Psoas muscle (tissue), 7 donors: ENCODE results near the gene GTF2H2C_2.
"Not testable (repeated sequence)": the region's sequence is repeated elsewhere in the genome, so short reads cannot be mapped to it uniquely, and the experiment has no call there.

Source experiments
- ATAC-seq, 4 donors: fragments of 200-7000 bp; cut with Tn5 transposase; one replicate each; pipeline ENCODE4 v1.9.1; 2020; ENCODE audit warnings: moderate library complexity in 3 of 4, mild to moderate bottlenecking in 2 of 4
- DNase-seq, 2 donors: peaks; one replicate each; pipeline ENCODE4 v3.0.0-alpha.2; 2020
- H3K27ac ChIP-seq: fragments of 200-600 bp; one replicate; pipeline ENCODE4 v1.8.0; 2022
- H3K27me3 ChIP-seq, 3 donors: fragments of 200-600 bp in 1 of 3; one replicate each; pipeline versions ENCODE4 v1.6.1 to v1.8.0; 2013 to 2022; ENCODE audit warnings: low read length in 2 of 3, mild to moderate bottlenecking in 2 of 3, moderate library complexity in 1 of 3; ENCODE audit not compliant: insufficient read depth in 3 of 3
- H3K36me3 ChIP-seq, 2 donors: fragments of 200-600 bp in 1 of 2; one replicate each; pipeline versions ENCODE4 v1.6.1 to v1.8.0; 2013 to 2022; ENCODE audit warnings: low read depth in 1 of 2, mild to moderate bottlenecking in 1 of 2, moderate library complexity in 1 of 2; ENCODE audit not compliant: insufficient read depth in 1 of 2
- H3K4me1 ChIP-seq: fragments of 200-600 bp; one replicate; pipeline ENCODE4 v1.8.0; 2022
- H3K4me3 ChIP-seq: fragments of 200-600 bp; one replicate; pipeline ENCODE4 v1.8.0; 2022; ENCODE audit warnings: mild to moderate bottlenecking
- H3K9me3 ChIP-seq: fragments of 200-600 bp; one replicate; pipeline ENCODE4 v1.8.0; 2022
- WGBS, 3 donors: extraction: QIAGEN DNeasy Blood & Tissue Kit; methylation state at CpG; one replicate each; pipeline versions ENCODE4 v1.1.6 to v1.1.7; 2013; 5-methylcytosine and 5-hydroxymethylcytosine counted together
- intact Hi-C, 2 donors: fragments of 100-400 bp; cut with DNase I; formaldehyde crosslinking; loops; one replicate each; pipeline versions ENCODE4 v1.11.0 to v1.14.2; 2022
- donor health status: healthy with polysubstance abuse.
- donor health status: DM: no; HTN: no; CAD: no; lungs with moderate emphysema.
- donor health status: Bipolar disorder and iron deficiency.
- donor health status: healthy.
- donor health status: DM: yes; HTN: yes; CAD: no.
- donor health status: DM: no; HTN: no; CAD: no.
- donor health status: DM: yes; HTN: yes; CAD: no.

The GTF2H2C_2 gene

GRCh38 chr5:70469926-70470509 lies 54.9 kb downstream of the GTF2H2C_2 start:
- H3K9me3 ChIP-seq, H3K27me3 ChIP-seq, ATAC-seq, intact Hi-C loops, H3K27ac ChIP-seq, H3K36me3 ChIP-seq, DNase-seq, H3K4me3 ChIP-seq, H3K4me1 ChIP-seq: not testable (repeated sequence)
- WGBS, 3 donors: no CpG with 5 or more reads among the region's 7 CpGs
